Measurements from ENCODE around the gene CHIT1. TPM values are rescaled to one million over a fixed set of nuclear protein-coding genes. Genes with fewer than 3 reads are reported as not detected.

CHIT1 gene
- under 1 TPM; 0.12 to 0.31 (median 0.18) TPM for polyA plus RNA-seq (ENCODE audit: insufficient read length in 4 of 4)

DNA sequence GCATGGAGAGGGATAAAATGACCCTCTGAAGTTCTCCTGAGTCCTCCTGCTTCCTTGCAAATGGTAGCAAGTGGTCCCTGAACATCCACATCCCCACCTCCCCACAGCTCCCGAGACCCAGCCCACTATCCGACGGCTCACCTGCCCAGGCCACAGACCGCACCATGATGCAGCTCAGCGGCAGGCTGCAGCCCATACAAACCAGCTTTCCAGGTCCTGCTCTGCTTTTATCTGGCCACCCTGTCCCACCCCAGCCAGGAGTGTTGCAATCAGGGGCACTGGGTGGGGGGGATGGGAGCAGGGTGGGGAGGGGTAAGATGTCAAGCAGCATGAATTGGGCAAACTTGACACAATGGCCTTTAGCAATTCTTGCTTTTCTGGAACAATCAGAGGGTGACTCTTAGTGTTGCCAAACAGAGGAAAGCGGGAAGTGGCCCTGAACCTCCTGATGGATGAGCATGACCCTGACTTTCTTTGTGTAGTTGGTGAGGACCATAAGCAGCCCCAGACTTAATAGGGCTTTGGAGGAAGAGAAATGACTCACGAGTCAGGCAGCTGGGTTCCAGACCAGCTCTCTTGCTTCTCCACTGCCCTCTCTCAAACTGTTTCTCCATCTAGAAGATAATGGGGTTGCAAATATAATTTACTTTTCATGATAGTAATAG lies at the start of gene CHIT1:
CHIT1 (minus strand) TSS at position 203 of the 665 bp plus-strand sequence; CDS start at position 166, 37 bp downstream.
- no peak for DNase-seq (ENCODE audit: low read depth in 4 of 4, low spot score in 3 of 4)

GRCh38 chr1:203278885-203279406 lies 49.5 kb upstream of the CHIT1 start:
- no peak for DNase-seq (ENCODE audit: low read depth in 4 of 4, low spot score in 3 of 4)

- no peak for DNase-seq (ENCODE audit: low read depth in 4 of 4, low spot score in 3 of 4)
Measured at GRCh38 chr1:203278082-203278884, 48.8 kb upstream of the CHIT1 start.

DNA sequence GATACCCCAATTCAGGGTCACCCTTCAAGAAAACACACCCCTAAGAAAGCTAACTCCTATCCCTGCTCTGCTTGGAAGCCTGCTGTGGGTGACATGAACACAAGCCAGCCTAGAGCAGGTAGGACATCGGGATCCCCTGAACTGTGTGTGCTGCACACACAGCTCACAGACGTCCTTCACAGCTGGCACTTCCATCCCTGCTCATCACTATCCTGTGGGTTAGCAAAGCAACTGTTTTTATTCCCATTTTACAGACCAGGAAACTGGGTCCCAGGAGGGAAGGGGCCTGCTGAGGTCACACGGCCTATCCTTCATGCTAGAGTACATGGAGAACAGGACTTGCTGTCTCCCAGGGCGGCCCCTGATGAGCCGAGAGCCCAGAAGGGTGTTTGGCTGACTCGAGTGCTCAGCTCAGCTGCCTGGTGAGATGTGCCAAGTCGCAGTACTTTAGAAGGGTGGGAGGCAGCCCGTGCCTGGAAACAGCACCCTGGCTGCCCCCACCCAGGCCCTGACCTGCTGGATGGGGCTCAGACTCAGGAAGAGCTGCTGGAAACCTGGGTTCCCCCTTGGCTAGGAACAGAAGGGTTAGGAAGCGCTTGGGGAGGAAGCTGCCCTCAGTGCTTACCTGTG lies 47.6 kb upstream of the CHIT1 start:
- DNase-seq (ENCODE audit: low read depth in 4 of 4, low spot score in 3 of 4): no peak

DNA sequence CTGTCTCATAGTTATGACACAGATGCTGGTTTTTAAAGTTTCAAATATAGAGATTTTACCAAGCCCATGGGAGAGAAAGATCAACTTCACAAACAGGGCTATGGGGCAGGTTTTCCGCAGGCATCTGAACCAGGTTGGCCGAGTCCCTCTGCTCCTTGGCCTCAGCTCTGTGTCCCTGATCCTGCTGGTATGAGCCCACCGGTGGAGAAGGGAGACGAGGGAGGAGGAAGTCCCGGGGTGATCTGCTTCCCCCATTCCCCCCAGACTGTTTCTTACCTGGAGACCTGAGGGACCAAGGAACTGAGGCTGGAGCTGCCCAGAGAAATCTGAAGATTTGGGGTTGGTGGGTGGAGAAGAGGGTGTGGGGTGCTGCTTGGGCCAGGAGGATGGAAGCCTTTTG lies 46.9 kb upstream of the CHIT1 start:
- no peak for DNase-seq (ENCODE audit: low read depth in 4 of 4, low spot score in 3 of 4)

DNA sequence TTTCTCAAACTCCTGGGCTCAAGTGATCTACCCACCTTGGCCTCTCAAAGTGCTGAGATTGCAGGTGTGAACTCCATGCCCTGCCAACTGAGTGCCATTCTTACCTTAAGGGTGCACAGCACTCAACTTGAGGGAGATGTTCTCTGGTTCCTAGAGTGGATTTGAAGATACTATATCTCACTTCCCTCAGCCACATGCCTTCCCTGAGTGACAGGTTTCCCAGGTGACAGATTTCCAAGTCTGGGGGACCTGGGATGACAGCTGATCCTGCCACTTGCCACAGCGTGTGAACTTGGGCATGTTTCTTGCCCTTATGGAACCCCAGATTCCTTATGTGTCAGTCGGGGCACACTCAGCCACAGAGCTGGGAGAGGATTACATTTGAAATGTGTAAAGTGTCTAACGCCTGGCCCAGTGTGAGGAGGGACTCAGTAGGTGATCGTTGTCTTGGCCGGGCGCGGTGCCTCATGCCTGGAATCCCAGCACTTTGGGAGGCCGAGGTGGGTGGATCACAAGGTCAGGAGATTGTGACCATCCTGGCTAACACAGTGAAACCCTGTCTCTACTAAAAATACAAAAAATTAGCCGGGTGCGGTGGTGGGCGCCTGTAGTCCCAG lies 46.3 kb upstream of the CHIT1 start:
- no peak for DNase-seq (ENCODE audit: low read depth in 4 of 4, low spot score in 3 of 4)

DNA sequence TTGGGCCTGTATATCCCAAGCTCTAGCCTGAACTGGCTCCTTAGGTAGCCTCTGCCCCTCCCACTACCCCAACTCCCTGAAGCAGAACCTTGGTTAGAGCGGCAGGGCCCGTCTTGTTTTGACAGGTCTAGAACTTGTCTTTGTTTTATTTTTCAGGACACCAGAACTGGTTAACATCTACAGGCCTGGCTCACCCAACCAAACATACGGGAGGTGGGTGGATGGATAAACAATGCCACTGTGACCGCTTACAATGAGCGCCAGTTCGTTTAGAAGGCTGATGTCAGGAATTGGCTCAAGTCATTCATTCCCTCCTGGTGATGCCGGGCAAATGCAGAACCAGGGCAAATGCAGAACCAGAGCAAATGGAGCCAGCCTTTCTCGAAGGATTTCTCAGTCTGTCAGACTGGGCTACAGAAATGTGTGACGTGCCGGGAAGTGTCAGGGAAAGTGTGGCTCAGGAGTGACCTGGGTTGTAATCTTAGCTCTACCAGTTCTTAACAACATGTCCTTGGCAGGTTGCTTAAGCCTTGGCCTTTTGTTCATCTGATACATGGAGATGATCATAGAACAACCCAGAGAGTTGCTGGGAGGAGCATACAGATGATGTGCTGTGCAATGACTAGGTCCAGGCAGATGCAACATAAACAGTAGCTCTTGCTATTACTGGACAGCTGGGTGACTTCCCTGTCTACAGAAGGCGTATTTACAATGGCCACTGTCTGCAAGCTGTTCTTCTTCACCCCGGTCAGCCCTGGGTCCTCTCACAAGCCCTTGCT lies 45.3 kb upstream of the CHIT1 start:
- no peak for DNase-seq (ENCODE audit: low read depth in 4 of 4, low spot score in 3 of 4)

GRCh38 chr1:203273869-203274602 lies 44.6 kb upstream of the CHIT1 start:
- DNase-seq (ENCODE audit: low read depth in 4 of 4, low spot score in 3 of 4): no peak

DNA sequence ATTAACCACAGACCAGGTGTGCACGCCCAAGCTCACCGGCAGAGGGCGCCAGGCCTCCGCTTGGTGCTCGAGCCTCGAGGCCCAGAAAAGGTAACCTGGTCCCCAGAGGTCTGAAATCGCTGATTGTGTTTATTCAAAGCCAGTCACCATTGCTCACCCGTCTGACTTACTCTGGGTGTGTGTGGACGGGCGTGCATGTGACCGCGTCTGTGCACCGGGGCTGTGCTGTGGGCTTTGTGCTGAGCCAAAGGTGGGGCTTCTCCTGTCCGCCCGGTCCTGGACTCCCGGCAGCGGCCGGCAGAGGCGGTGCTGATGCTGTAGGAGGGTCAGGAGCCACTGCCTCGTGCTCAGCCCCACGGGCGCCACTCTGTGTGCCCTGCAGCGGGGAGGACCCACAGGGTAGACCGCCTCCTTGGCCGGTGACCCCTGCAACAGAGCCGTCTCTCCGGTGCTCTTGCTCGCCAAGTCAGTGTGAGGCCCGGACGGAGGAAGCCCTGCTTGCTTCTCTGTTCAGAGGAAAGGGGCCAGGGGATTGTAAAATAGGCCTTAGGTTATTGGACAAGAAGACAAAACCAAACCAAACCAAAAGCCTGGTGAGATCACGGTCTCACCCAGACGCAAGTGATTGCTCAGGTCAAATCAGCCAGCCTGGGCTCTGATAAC lies 43.9 kb upstream of the CHIT1 start:
- DNase-seq (ENCODE audit: low read depth in 4 of 4, low spot score in 3 of 4): peak in 2 of 4 donors; percentile 81 to 83

GRCh38 chr1:203272633-203273205 lies 43.2 kb upstream of the CHIT1 start:
- no peak for DNase-seq (ENCODE audit: low read depth in 4 of 4, low spot score in 3 of 4)

DNA sequence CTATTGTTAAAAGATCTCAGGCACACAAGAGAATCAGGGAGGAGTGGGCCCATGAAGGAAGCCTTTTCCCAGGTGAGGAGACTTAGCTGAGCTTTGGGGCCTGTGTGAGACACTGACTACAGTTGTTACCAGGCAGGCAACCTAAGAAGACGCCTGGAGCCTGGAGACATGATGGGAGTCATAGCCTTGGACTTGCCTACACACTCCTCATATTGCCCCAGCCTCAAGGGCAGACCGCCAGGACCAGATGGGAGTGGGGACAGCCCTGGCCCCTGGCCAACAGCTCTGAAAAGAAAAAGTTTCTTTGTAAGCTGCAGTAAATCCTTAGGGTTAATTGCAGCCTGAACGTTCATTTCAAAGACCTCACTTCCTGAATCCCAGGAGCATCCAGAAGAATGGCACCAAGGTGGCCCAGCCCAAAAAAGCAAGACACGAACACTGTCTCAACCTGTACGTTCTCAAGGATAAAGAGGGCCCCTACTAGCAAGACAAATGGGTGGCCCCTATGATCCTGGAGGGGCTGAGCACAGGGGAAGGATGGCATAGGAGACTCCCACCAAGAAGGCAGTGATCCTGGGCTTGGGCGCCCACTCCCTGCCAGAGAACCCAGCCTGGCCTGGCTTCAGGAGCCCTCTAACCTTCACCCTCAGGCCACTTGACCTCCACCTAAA lies 42.6 kb upstream of the CHIT1 start:
- no peak for DNase-seq (ENCODE audit: low read depth in 4 of 4, low spot score in 3 of 4)

GRCh38 chr1:203271018-203271743 lies 41.7 kb upstream of the CHIT1 start:
- no peak for DNase-seq (ENCODE audit: low read depth in 4 of 4, low spot score in 3 of 4)

- no peak for DNase-seq (ENCODE audit: low read depth in 4 of 4, low spot score in 3 of 4)
Measured at GRCh38 chr1:203270448-203270847, 41.0 kb upstream of the CHIT1 start.

DNA sequence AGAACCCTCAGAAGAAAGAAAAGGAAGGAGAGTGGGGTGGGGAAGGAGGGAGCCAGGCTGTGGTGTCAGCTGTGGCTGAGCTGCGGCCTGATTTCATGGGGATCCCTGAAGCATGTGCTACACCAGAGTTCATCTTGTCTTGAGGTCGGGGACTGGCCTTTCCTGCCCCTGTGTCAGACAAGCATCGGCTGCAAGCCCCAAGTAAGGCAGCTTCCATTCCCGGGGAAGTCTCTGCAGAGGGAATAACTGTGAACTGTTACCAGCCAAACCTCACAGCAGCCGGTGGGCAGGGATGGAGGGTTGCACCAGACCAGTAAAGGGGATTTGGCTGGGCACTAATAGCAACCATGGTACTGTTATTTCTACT lies 40.2 kb upstream of the CHIT1 start:
- no peak for DNase-seq (ENCODE audit: low read depth in 4 of 4, low spot score in 3 of 4)

DNA sequence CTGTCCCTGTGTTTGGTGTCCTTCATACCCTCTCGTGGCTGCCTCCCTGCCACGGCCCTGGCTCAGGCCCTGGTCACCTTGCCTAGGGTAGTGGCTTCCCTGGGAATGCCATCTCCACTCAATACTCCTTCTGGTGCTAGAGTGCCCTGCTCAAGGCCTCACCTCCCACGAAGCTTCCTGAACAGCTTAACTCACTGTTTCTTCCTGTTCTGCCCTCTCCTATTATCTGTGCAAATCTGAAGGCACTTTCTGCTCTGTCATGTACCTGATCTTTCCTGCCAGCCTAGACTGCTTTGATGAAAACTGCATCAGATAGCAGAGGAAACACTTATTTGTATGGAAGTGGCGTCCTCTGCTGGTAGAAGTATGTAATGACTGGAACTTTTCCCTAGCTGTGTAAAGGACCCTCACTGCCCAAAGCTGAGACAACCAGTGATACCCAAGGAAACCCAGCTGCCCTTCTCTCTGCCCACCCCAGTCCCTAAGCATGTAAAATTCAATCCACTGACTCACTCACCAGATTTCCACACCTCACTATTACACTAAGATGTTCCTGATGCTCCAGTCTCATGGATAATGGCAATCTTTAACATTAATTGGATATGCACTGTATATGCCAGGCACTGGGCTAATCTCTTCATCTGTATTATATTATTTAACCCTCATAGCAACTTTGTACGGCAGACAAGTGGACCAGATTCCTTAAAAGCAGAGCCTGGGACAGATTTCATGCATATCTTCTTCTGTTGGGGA lies 39.6 kb upstream of the CHIT1 start:
- no peak for DNase-seq (ENCODE audit: low read depth in 4 of 4, low spot score in 3 of 4)

- DNase-seq (ENCODE audit: low read depth in 4 of 4, low spot score in 3 of 4): no peak
Measured at GRCh38 chr1:203267912-203268311, 38.4 kb upstream of the CHIT1 start.
